ENCODE measurements around the gene INPP4A.
A peak's percentile ranks its signal among the peaks of the same experiment; 100 is the strongest.

Gene INPP4A

DNA sequence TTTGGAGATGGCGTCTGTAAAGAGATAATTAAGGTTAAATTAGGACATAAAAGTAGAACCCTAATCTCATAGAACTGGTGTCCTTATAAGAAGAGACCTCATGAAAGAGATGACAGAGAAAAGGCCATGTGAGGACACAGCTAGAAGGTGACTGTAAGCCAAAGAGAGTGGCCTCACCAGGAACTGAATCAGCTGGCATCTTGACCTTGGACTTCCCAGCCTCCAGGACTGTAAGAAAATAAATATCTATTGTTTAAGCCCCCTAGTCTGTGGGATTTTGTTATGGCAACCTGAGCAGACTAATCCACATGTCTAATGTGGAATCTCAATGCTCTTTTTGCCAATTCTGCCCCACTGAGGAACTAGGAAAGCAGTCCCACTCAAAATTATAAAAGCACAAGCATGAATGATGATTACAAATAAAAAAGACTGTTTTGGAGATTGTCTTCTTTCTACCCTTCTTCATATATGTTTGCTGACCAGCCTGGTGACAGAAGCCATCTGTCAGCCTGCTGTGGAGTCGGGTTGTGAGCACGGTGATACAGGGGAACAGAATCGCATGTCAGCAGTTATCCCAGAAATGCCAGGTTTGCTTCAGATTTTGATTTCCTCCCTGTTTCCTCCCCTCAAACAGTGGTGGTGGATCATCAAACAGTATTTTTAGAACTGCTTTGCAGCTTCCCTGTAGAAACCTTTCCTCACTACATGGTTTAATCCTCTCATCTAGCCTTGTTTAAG lies 54.2 kb downstream of the INPP4A start:
- Histone ChIP-seq H3K27ac (no peak overlapping the region), H3K9me3 (ENCODE audit: low read depth, low read length) (no peaks in the 10 kb centered on the region), H3K36me3 (ENCODE audit: insufficient read depth, low read length) (no peaks in the 10 kb centered on the region), H3K4me3 (no peak overlapping the region), H3K9ac (ENCODE audit: insufficient read length) (no peak overlapping the region)
- TF ChIP-seq FOXP2 (optimal IDR thresholded peaks at IDR 0.05; ENCODE audit: control extremely low read depth, extremely low read length, insufficient read depth) = no peak
- no peak for TF ChIP-seq EZH2 (IDR thresholded peaks at IDR 0.05)
- no peak for TF ChIP-seq POLR2AphosphoS5 (IDR thresholded peaks at IDR 0.05; ENCODE audit: borderline replicate concordance, low read depth, low read length)
- DNase-seq (ENCODE audit: low read depth, low spot score) = no peak

DNA sequence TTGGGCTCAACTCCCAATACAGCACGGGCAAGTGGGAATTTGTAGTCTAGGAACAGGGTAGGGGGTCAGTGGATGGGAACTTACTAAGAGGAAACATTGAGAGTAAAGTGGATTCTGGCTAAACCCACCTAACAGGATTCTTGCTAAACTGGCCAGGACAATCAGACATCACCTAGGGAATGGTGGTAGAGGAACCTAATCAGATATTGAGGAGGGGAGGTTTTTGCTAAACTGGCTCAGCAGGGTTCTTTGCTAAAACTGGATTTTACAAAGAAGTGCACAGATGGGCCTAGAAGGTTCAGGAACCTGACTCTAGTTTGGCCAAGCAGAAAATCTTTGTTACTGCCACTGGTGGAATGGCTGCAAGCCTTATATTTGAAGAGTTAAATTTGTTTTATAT lies 55.9 kb downstream of the INPP4A start:
- TF ChIP-seq EZH2 (IDR thresholded peaks at IDR 0.05) = no peak
- no peak for DNase-seq (ENCODE audit: low read depth, low spot score)
- Histone ChIP-seq H3K9ac (ENCODE audit: insufficient read length) (no peak overlapping the region), H3K9me3 (ENCODE audit: low read depth, low read length) (no peaks in the 10 kb centered on the region), H3K36me3 (ENCODE audit: insufficient read depth, low read length) (no peaks in the 10 kb centered on the region), H3K27ac (no peak overlapping the region), H3K4me3 (no peak overlapping the region)

DNA sequence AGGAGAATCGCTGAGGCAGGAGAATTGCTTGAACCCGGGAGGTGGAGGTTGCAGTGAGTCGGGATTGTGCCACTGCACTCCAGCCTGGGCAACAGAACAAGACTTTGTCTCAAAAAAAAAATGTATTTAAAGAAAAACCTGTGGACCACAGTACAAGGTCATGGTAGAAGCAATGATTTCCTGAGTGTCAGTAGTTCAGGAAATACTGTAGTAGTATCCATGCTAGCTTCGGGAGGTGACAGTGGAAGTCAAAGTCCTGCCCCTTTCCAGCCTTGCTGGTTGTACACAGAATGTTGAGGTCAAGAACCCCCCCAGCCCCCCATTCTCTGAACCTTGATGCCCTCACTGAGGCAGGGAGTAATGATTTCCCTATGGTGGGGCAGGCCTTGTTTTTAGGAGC lies 56.6 kb downstream of the INPP4A start:
- H3K9me3 ChIP-seq (ENCODE audit: low read depth, low read length) = no peaks in the 10 kb centered on the region
- DNase-seq (ENCODE audit: low read depth, low spot score) = no peak
- H3K36me3 ChIP-seq (ENCODE audit: insufficient read depth, low read length) = no peaks in the 10 kb centered on the region
- no peak for TF ChIP-seq EZH2 (IDR thresholded peaks at IDR 0.05)
- no peak for TF ChIP-seq POLR2AphosphoS5 (IDR thresholded peaks at IDR 0.05; ENCODE audit: borderline replicate concordance, low read depth, low read length)
- TF ChIP-seq FOXP2 (optimal IDR thresholded peaks at IDR 0.05; ENCODE audit: control extremely low read depth, extremely low read length, insufficient read depth) = no peak
- no peak overlapping the region for H3K4me3 ChIP-seq
- no peak overlapping the region for H3K27ac ChIP-seq
- no peak overlapping the region for H3K9ac ChIP-seq (ENCODE audit: insufficient read length)

DNA sequence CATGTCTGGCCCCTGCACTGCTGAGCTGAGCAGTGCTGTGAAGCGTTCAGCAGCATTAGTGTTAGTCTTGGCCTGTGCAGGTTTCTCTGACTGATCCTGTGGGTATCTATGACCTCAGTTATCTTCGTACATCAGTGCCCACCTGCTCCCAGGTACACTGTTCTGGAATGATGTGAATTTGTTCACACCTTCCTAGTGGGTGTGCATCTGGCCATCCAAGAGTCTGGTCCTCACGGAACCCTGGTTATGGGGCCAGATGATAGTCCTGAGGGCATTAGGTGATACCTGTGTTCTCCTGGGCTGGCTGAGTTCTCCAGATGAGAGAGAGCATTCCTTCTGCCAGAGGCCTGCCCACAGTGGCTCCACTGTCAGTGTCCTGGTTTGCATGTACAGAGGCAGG lies 57.2 kb downstream of the INPP4A start:
- Histone ChIP-seq H3K9ac (ENCODE audit: insufficient read length) (no peak overlapping the region), H3K27ac (no peak overlapping the region)
- no peak for TF ChIP-seq POLR2AphosphoS5 (IDR thresholded peaks at IDR 0.05; ENCODE audit: borderline replicate concordance, low read depth, low read length)
- no peak for TF ChIP-seq EZH2 (IDR thresholded peaks at IDR 0.05)
- TF ChIP-seq FOXP2 (optimal IDR thresholded peaks at IDR 0.05; ENCODE audit: control extremely low read depth, extremely low read length, insufficient read depth) = no peak

DNA sequence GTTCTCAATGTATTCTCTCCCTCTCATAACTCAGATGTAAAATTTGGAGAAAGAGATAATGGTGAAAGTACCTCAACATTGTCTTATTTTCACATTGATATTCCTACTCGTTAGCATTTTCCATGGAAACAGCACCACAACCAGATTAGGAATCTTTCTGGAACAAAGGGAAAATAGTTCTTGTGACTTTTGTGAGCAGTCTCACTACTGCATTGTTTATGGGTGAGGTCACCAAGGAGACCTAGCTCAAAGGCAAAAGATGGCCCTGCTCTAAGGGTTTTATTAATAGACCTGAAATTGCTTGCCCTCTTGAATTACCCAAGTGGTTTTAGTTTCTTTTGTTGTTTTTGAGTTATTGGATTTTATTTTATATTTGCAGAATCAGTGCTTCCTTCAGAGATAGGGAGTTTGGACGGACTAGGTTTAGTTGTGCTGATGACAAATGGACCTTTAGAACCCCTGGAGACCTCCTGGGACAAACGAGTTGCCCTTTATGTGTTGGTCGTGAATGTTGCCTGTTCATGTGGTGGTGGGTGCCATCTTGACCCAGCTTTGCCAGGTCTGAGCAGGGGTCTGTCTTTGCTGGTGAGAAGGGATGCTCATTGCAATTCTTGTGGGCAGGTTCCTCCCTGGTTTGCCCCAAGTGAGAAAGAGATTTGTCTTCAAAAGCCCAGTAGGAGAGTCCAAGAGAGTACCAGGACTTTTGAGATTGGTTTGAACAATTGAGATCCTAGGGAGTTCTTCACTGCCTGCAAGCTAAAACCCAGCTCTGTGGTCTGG lies 58.1 kb downstream of the INPP4A start:
- no peak overlapping the region for H3K9ac ChIP-seq (ENCODE audit: insufficient read length)
- H3K9me3 ChIP-seq (ENCODE audit: low read depth, low read length) = no peaks in the 10 kb centered on the region
- no peak overlapping the region for H3K27ac ChIP-seq
- H3K4me3 ChIP-seq = no peak overlapping the region
- TF ChIP-seq POLR2AphosphoS5 (IDR thresholded peaks at IDR 0.05; ENCODE audit: borderline replicate concordance, low read depth, low read length) = no peak
- no peaks in the 10 kb centered on the region for H3K36me3 ChIP-seq (ENCODE audit: insufficient read depth, low read length)
- no peak for DNase-seq (ENCODE audit: low read depth, low spot score)

More for the DNA sequence above, 57.2 kb downstream of the INPP4A start:
- H3K4me3 ChIP-seq = no peak overlapping the region
- DNase-seq (ENCODE audit: low read depth, low spot score) = no peak
- H3K9me3 ChIP-seq (ENCODE audit: low read depth, low read length) = no peaks in the 10 kb centered on the region
- H3K36me3 ChIP-seq (ENCODE audit: insufficient read depth, low read length) = no peaks in the 10 kb centered on the region

DNA sequence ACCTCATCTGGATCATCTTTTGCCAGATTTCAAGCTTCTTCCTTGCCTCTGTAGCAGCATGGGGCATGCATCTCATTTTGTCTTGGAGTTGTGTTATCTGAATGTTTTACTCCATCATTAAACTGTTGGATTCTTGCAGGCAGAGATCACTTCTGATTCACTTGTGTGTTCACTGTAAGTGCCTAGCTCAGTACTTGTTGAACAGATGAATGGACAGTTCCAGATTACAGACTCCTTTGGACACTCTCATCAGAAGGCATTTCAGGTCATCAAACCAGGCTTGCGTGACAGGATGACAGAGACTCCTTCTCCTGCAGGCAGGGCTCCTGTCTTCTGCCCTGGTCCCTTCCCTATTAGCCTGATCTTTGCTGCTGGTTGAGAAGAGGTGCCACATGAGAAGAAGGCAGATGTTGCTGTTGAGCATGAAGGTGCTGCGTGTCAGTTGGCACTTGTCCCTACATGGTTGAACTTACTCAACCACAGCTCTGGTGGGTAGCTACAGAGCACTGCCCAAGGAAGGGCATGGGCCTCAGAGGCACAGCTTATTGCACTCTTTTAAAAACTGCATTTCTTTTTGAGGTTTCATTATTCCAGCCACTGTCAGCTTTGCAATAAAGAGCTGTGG lies 58.9 kb downstream of the INPP4A start:
- Histone ChIP-seq H3K9me3 (ENCODE audit: low read depth, low read length) (no peaks in the 10 kb centered on the region), H3K27ac (no peak overlapping the region), H3K4me3 (no peak overlapping the region), H3K36me3 (ENCODE audit: insufficient read depth, low read length) (no peaks in the 10 kb centered on the region), H3K9ac (ENCODE audit: insufficient read length) (no peak overlapping the region)
- no peak for TF ChIP-seq FOXP2 (optimal IDR thresholded peaks at IDR 0.05; ENCODE audit: control extremely low read depth, extremely low read length, insufficient read depth)
- TF ChIP-seq POLR2AphosphoS5 (IDR thresholded peaks at IDR 0.05; ENCODE audit: borderline replicate concordance, low read depth, low read length) = no peak
- TF ChIP-seq EZH2 (IDR thresholded peaks at IDR 0.05) = no peak
- DNase-seq (ENCODE audit: low read depth, low spot score) = no peak

DNA sequence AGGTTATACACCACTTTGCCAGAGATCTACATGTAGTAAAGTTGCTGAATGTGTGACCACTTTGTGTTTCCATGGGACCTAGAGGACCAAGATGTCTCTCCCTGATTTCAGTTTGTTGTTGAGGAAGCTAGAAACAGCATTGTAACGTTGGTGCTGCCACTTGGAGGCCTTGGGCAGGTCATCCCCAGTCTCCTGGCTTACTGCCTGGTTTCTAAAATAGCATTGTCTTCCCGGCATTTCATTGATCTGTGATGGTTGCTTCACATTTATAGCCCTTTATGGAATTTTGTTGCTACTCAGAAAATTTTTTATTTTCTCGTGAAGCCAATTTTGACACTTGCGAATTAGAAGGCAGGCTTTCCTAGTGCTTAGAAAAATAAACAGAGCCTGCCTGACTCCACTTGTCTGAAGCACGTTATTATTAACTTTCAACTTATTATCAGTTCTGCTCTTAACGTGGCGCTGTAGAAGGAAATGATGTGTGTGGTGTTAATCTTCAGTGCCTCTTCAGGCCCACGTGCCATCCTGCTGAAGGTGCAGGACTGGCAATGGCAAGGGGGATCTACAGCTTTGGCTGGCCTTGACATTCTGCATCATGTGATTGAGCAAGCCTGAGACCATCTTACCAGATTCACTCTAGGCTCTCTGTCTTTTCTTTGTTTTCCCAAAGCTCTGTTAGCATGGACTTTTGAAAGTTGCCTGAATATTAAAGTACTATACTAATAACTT lies 59.9 kb downstream of the INPP4A start:
- Histone ChIP-seq H3K27ac (peak overlapping the region; percentile 78; the same call in 1 of the 2 replicates), H3K9ac (ENCODE audit: insufficient read length) (no peak overlapping the region), H3K36me3 (ENCODE audit: insufficient read depth, low read length) (no peaks in the 10 kb centered on the region), H3K4me3 (peak overlapping the region; percentile 60; the same call in 1 of the 2 replicates), H3K9me3 (ENCODE audit: low read depth, low read length) (no peaks in the 10 kb centered on the region)
- no peak for DNase-seq (ENCODE audit: low read depth, low spot score)
- no peak for TF ChIP-seq FOXP2 (optimal IDR thresholded peaks at IDR 0.05; ENCODE audit: control extremely low read depth, extremely low read length, insufficient read depth)
- TF ChIP-seq POLR2AphosphoS5 (IDR thresholded peaks at IDR 0.05; ENCODE audit: borderline replicate concordance, low read depth, low read length) = no peak
- TF ChIP-seq EZH2 (IDR thresholded peaks at IDR 0.05) = no peak

DNA sequence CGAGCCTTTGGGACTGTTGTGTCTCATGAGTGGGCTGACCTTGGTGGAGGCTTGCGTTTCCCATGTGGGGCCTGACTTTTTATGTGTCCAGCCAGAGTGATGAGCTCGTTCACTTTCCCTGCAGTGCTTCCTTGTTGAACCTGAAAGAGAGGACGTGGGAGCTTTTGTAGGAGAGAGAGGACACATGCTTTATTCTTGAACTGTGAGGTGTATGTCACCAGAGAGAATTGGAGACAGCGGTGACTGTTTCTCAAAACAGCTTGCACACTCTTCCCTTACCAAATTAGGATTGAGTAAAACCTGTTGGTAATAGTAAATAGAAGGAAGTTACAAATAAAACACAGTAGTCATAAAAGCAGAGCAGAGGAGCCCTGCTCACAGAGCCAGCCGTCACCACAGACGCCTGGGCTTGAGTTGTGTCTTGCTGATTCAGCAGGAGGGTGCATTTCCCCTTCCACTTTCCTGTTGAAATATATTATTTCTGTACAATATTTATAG lies 60.7 kb downstream of the INPP4A start:
- H3K9ac ChIP-seq (ENCODE audit: insufficient read length) = no peak overlapping the region
- peak; percentile 47 for DNase-seq (ENCODE audit: low read depth, low spot score)
- no peaks in the 10 kb centered on the region for H3K9me3 ChIP-seq (ENCODE audit: low read depth, low read length)
- no peaks in the 10 kb centered on the region for H3K36me3 ChIP-seq (ENCODE audit: insufficient read depth, low read length)
- peak overlapping the region; percentile 60 for H3K4me3 ChIP-seq
- TF ChIP-seq EZH2 (IDR thresholded peaks at IDR 0.05) (no peak), POLR2AphosphoS5 (IDR thresholded peaks at IDR 0.05; ENCODE audit: borderline replicate concordance, low read depth, low read length) (0 out of 2 replicates have a peak, but pooled peaks have one; percentile 17)
- H3K27ac ChIP-seq = peak overlapping the region; percentile 78; the same call in 1 of the 2 replicates
